Measurements from ENCODE around the gene PDE4D.
"Not testable (repeated sequence)": the region's sequence is repeated elsewhere in the genome, so short reads cannot be mapped to it uniquely, and the experiment has no call there.

PDE4D gene

DNA sequence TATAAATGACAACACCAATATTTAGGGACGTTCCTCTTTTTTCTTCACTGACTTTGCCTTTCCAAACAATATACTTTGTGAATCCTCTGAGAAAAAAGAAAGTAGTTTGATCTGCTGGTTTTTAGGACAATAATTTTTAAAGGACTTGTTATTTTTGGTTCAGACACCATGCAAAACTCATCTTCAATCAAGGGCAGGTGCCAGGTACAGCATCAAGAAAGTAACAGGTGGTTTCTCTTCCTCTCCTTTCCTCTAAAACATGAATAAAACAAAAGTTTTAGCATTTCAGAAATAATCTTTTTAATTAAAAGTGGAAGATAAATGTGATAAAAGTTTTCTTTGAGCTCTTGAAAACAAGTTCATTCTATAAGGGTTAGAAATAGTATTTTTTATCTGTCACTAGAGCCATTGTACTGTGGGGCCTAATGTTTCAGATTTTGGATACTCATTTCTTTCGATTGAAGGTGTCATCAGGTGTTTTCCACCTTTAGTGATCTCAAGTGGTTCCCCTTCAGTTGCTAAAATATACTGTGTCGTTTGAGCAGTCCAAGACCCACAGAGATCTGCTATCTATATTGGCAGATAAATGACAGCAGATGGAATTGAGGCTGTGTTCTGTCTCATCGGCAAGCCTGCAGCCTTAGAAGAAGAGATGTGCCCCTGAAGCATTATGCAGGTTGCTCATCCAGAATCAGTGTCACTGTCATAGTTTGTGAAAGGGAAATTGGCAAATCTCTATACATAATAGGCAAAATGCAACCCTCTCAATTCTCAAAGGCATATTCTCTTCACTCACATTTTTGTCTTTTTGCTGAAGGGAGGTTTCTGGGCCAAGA is 499.7 kb downstream of the PDE4D start:
- DNase-seq: no peak

DNA sequence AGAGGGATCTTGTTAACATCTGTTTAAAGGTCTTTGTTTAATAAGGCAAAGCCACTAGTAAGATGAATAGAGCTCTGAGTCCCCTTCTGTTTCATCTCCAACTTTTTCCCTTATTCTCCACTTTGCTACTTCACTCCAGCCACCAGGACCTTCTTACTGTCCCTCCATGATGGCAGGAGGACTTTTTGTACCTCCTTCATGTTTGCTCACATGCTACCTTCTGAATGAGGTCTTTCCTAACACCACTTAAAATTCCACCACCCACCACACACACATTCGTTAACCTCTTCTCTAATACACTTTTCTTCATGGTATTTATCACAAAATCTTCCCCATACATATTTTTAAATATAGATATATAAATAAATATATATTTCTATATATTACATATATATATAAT is 501.9 kb downstream of the PDE4D start:
- no peak for DNase-seq

DNA sequence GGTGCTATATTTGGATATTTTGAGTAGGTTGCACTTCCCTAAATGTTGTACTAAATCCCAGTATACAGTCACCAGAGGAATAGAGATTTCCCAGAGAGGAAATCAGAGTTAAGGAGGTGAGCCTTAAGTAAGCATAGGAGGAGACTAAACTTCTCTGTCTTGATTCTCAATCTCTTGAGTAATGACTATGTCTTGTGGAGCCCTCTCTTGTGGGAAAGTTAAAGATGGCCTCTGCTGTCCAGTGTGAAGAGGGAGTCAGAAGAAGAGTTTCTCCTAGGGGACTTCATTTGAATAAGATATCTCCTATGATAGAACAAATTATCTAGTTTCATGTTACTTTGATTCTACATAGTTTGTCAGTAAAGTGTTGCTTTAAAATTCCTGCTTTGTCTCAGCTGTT is 502.5 kb downstream of the PDE4D start:
- no peak for DNase-seq

DNA sequence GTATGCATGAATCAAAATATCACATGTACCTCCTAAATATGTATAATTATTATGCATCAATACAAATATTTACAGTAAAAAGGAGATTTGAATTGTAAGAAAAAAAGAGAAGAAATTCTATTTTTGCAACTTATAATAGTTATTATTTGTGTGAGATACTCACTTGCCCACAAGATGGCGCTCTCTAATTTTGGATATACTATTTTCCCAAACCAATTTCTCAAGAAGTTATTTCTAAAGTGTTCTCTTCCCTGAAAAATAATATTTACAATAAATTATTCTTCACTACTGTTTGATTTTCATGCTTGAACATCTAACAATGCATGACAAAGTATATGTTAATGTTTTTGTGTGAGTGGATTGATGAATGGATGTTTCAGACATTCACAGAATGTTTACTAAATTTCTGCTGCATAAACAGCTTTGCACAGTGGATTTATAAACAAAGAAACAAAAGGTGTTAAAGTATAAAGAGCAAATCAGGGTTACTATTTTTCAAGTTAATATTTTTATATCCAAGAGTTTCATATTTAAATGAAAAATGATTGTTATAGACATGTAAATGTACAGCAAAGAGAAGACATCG is 503.4 kb downstream of the PDE4D start:
- peak; percentile 2 for DNase-seq

DNA sequence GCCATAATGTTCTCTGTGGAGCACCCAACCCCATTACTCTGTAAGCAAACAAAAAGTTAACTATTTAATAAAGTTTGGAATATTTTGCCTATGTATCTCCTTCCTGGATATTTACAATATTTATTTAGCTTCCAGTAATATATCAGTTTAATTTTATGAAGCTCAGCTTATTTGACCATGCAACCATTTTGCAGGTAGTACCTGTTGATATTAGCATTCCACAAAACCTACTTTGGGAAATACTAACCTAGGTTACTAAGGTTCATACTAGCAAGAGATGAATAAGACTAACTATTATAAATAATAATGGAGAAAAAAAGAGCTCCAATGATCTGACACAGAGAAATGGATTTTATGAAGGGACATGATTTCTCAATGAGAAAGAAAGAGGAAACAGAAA is 506.4 kb downstream of the PDE4D start:
- DNase-seq: no peak

DNA sequence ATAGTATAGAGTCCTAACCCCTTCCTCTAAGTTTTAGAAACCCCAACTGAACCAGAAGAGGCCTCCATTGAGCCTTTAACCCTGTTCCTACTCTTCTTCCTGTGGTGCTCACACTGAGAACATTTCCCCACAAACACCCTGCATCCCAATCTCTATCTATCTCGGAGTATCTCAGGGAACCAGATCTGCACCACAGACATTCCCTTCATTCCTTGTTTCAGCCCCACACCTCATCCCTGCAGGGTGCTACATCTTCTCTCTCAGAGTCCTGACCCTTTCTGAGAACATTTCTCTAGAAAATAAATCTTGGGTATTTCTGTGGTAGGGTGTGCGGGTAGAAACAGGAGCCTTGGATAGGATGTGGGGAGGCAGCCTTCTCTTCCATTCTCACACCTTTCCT is 507.8 kb downstream of the PDE4D start:
- no peak for DNase-seq

DNA sequence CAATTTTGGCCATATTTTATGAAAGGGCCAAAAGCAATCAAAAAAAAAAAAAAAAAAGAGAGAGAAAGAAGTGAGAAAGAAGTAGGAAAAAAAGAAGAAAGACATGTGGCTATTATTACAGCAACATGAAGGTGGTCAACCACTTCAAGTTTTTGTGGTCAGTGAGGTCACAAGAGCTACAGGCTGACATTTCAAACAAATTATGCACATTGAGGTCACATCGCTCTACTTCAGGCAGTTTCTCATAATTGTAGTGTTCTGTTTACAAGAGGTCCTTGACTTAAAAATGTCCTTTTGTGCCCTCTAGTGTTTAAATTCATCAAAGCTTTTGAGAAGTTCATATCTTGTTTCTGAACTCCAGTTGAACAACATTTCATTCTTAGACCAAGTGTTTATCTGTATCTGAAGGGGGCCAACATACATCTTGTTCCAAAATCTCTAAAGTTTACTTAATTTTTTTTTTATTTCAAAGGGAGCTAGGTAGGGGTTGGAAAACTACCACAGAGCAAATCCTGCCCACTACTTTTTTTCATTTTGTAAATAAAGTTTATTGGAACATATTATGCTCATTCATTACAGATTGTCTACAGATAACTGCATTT is 513.1 kb downstream of the PDE4D start:
- peak; percentile 55 for DNase-seq

DNA sequence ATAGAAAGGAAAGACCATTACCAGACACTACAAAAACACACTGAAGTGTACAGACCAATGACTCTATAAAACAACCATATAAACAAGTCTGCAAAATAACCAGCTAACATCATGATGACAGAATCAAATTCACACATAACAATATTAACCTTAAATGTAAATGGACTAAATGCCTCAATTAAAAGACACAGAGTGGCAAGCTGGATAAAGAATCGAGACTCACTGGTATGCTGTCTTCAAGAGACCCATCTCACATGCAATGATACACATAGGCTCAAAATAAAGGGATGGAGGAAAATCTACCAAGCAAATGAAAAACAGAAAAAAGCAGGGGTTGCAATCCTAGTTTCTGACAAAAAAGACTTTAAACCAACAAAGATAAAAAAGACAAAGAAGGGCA is 519.5 kb downstream of the PDE4D start:
- not testable (repeated sequence) for DNase-seq

DNA sequence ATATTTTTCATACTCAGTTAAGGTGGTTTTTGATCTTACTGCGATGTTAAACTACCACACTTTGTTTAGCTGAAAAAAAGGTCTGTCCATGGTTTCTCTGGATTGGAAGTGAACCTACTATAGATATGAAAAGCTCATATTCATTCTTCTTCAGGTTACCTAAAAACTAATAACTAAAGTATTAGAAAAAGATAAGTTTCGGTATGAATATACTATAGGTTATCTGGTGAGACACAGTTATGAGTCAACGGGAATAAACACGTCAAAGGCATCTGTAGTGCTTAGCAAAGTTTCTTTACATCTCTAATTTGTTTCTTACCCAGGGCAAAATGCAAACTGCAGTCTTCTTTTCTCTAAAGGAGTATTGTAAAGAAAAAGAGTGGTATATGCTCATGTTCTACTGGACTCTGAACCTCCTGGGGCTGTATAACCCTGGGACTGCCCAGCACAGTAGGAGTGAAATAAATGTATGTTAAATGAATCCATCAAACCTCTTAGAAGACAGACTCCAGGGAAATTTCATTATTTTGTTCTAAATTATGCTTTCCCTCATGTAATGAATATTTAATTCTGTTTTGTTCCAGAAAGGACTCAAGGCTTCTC is 521.9 kb downstream of the PDE4D start:
- DNase-seq: no peak

DNA sequence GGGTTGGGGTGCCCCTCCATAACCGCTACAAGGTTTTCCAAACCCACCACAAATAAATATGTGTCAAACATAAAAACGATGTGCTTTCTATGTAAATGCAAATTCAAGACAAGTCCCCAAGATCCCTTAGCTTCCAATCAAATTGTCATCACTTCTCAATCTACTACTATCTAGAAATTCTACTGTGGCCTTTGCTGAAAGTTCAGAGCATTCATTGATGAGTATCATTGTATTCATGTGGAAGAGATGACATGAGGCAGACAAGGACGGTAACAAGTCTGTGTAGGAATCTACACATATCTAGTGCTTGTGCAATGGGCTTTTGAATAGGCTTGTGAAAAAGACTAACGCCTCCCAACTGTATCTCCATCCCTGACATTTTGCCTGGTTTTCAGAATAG is 524.6 kb downstream of the PDE4D start:
- no peak for DNase-seq

DNA sequence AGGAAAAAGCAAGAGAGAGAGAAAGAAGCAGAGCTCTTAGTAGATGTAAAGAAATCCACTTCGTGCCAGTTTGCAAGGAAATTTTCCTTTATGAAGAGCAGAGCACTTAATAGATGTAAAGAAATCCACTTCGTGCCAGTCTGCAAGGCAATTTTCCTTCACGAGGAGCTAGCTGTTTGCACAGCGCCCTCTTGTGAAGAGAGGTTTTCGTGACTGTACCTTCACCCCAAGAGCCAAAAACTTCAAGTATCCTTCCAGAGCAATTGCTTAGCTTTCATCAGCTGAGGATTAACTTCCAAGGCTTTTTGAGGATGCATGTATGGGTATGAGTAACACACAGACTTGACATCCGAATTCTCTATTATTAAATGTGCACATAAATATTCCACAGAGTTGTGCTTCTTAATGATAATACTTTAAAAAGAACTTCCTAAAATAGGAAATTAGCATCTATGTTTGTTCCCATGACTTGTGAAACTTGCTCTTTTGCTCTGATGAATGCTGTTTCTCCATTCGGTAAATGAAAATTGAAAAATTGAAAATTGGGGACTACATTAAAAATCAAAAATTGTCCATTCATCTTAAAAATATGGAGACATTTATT is 525.6 kb downstream of the PDE4D start:
- peak; percentile 9 for DNase-seq

DNA sequence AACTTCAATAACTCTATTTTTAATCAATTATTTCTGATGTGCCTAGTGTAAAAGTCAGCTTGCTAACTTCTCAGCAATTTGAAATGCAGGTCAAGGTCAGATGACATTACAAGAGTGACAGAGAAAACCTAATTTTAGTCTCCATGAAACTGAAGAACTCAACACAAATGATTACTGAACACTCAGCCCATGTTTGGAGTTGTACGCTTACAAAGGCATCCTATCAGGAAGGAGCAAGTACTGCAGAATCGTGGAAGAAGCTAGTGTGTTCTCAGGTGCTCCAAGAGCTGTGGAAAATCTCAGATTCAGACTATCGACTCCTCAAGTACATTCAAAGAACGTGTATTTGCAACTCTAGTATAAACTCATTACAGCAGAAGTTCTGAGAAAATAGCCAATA is 526.7 kb downstream of the PDE4D start:
- DNase-seq: no peak

DNA sequence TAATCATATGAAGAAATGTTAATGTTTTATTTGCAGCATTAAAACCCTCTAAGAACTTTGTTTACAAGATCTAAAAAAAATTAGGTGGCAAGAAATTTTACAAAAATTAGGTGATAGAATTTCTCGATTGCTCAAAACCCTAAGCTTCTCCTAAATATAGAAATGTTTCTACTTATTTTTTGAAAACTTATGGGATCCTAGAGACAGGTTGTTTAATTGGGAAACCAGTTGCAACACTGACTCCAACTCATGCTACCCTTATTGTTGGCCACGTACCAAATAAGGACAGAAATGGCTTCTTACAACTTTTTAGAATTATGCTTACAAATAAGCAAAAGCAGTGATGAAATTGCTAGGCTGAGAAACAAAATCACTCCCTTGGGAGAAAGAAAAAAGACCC is 531.1 kb downstream of the PDE4D start:
- no peak for DNase-seq

DNA sequence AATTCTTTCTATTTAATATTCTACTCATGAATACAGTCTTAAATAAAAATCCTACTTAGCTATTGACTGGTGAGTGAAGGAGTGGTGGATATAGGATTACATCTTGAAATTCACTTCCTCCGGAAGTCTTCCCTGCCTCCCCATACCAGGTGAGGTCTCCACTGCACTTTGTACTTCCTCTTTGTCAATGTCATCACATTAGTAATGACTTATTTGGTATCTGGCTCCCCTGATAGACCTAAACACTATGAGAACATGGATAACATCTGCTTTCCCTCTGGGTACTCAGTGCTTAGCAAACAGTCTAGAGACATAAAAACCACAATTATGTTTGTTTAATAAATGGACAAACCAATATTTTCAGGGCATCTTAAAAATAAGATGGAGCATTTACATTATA is 532.1 kb downstream of the PDE4D start:
- no peak for DNase-seq

DNA sequence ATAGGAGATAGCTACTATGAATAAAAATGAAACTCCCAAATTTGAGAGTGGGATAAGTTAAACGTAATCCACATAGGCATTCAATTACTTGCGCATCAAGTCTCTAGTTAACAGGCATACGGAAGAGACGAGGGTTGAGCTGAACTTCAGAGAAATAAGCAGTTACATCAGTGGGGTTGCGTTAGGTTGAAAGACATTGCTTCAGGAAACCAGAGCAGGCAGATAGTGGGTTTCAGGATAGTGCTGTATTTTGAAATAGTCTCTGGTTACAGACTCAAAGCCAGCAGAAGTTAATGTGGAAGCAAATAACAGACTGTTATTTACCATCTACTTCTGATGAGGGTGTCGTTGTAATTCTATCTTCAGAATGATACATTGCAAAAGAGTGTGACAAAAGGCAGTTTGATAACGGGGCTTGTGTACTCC is 533.4 kb downstream of the PDE4D start:
- DNase-seq: no peak

DNA sequence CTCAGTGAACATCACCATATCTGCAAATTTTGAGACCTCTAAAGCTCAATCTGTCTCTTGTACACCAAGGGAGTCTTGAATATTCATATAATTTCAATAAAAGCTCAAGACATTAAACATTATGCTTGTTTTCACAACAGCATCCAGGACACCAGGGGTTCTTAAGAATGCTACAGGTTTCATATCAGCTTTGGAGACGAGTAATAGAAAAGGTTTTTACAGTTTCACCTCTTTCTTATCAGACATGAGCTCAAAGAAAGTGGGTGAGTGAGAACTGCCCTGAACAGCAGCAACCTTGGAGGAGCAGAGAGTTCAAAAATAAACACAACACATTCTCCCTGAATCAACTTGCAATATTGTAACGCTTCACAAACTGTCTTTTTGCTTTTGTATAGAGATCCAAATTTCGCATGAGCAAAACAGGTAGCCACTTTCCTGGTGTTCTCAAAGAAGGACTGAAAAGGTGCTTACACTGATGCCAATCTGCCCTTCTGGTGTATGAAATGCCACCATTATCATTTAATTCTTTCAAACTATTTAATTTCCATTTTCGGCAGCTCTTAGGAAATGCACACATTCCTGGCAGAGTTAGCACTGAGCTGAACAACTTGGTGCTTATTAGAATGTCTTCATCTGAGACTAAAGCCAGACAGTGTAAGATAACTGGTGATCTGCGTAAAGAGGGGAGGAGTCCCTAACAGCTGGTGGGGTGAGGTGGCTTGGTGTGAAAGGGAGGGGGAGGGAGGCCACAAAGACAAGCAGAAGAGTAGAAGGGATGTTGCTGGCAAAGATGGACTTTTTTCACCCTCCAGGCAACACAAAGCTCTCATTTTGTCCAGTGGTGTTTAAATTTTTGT is 535.3 kb downstream of the PDE4D start:
- no peak for DNase-seq

DNA sequence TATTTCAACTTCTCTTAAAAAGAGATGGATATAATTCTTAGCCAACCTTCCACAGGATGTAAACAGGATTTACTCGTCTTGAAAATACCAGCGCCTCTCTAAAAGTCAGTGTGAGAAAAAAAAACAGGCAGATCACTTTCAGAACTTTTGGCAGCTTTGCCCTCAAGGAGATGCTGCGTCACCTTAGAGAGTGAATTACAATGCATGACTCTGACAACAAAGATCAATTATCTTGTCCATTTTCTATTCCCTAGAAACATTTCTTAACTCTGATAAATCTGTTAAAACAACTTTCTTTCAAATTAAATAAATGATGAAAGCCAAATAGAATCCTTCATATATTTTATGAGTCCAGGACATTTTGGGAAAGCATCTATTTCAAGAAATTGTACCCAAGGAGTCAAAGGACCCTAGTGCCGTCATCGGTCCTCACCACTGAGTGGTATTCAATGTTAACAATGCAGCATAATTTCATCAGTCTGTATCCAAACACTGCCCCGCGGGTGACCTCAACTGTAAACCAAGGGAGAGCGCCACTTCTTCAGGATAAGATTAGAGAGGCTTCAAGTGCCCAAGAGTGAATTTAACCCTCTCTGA is 536.0 kb downstream of the PDE4D start:
- DNase-seq: peak; percentile 50

DNA sequence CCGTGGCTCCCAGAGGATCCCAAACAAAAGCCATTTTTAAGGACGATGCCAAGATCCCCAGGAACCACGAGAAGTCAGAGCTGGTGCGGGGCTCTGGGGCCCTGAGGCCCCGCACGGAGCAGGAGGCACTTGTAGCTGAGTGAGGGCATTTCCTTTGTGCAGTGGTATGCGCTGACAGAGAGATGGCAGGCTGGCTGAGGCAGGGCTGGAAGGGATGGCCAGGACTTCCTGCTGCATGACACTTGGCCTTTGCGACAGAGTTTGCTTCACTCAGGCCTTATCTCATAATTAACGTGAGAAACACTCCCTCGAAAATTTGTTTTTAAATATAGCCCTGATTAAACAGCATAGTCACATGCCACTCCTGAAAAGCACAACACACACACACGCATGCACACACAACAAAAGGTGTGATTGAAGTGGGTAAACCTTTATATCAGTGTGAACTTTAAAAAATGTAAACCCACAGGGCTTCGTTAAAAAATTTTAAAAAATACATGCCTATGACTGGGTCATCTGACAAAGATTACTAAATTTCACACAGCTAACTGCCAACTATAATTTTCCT is 536.6 kb downstream of the PDE4D start:
- DNase-seq: no peak

DNA sequence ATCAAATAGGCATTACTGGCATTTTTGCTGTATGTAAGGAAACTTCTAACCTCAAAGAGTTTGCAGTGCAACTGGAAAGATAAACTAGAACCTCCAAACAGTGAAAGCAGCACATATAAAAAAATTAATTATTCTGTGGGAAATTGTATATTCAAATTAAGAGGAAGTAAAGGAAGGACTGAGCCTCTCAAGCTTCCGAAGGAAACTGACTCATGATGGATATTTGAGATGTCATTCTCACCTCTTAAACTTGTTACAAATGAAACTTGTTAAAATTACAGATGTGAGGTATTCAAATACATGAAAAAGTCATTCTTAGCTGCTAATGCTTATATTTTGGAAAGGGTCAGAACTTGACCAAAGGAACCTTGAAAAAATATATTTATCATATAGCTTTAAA is 538.7 kb downstream of the PDE4D start:
- DNase-seq: no peak

DNA sequence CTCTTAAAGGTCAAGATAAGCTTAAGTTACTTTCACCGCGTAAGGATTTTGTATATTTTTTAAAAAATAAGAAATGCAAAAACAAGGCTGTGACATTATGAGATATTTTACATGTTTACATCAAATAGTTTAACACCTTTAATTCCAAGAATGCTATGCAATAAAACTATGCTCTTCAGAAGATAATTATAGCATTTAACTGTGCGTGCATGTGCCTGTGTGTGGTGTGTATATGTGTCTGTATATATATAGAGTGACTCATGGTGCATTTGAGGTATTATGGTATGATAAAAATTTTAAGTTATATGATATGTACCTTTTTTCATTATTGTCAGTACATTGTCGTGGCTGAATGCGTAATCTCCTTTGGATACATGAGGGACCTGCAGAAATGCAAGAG is 539.3 kb downstream of the PDE4D start:
- no peak for DNase-seq

DNA sequence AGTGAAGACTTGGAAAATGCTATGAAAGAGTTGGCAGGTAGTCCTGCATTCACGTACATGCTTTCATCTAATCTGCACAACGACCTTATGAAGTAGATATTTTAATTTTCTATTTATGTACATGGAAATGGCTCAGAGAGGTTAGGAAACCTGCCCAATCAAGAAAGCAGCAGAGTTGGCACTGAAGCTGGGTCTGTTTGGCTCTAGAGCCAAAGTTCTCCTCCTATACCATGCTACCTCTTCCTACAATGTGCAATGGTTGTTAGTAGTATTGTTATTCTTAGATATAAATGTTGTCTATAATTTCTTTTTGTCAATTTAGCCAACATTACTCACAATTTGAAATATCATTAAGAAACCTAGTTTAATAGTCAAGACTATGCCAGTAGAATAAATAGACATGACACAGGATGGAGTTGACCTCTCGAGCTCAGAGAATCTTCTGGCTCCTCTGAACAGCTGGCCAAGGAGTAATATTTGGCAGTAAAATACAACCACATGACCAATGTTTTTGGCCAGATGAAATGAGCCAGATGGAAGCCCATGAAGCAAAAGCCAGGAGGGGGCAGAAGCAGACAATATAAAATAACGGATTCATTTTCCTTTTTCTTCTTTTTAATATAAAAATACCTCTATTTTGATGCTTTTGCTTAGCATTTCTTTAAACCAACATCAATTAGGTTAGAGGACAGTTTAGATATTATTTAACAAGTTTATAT is 542.3 kb downstream of the PDE4D start:
- DNase-seq: no peak

Measured in NCI-H2227 treated with DMSO at 0.1 percent for 48 hours (cell line).